ENCODE results near the gene RNASE13. TPM values are rescaled to one million over a fixed set of nuclear protein-coding genes. Genes with fewer than 3 reads are reported as not detected.
"Not testable (repeated sequence)": the region's sequence is repeated elsewhere in the genome, so short reads cannot be mapped to it uniquely, and the experiment has no call there.

RNASE13 gene
- total RNA-seq, 1 experiment from 2014 or later = not detected

DNA sequence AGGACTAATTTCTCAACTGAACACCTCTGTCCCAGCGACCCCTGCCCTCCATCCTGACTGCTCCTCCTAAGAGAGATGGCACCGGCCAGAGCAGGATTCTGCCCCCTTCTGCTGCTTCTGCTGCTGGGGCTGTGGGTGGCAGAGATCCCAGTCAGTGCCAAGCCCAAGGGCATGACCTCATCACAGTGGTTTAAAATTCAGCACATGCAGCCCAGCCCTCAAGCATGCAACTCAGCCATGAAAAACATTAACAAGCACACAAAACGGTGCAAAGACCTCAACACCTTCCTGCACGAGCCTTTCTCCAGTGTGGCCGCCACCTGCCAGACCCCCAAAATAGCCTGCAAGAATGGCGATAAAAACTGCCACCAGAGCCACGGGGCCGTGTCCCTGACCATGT, 8.3 kb upstream of the RNASE13 start:
- peak; percentile 60 for DNase-seq (ENCODE audit: low read depth)

- peak; percentile 74 for DNase-seq (ENCODE audit: low read depth)
Measured at GRCh38 chr14:21041676-21042433, 7.2 kb upstream of the RNASE13 start, which contains the start of gene RNASE7. RNASE7 (plus strand) TSS chr14:21042362; CDS start chr14:21042993, 631 bp downstream.

DNA sequence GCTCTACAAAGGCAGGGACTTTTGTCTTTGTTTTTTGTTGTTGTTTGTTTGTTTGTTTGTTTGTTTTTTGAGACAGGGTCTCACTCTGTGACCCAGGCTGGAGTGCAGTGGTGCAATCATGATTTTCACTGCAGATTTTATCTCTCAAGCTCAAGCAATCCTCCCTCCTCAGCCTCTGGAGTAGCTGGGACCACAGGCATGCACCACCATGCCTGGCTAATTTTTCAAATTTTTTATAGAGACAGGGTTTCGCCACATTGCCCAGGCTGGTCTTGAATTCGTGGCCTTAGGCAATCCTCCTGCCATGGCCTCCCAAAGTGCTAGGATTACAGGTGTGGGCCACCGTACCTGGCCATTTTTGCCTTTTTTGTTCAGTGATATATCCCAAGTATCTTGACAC, 6.3 kb upstream of the RNASE13 start:
- DNase-seq (ENCODE audit: low read depth) = not testable (repeated sequence)

DNA sequence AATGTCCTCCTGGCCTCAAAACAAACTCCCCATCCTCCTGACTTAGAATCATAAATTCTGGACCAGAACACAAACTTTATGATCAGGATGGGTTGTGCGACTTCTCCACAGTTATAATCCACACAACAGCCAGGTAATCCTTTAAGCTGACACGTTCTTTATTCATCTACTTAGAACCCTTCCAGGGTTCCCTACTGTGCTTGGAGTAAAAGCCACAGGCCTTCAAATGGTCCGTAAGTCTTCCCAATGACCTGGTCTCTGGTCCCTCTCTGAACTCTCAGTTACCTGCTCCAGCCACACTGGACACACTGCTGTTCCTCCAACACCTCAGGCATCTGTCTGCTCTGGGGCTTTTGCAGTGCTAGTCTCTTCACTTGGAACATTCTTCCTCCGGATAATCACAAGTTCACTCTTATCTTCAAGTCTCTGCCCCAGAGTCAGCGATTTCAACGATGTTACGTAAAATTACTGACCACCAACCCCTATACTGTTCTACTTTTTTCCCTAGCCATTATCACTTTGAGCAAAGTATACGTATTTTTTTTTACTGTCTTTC, 5.8 kb upstream of the RNASE13 start:
- no peak for DNase-seq (ENCODE audit: low read depth)

DNA sequence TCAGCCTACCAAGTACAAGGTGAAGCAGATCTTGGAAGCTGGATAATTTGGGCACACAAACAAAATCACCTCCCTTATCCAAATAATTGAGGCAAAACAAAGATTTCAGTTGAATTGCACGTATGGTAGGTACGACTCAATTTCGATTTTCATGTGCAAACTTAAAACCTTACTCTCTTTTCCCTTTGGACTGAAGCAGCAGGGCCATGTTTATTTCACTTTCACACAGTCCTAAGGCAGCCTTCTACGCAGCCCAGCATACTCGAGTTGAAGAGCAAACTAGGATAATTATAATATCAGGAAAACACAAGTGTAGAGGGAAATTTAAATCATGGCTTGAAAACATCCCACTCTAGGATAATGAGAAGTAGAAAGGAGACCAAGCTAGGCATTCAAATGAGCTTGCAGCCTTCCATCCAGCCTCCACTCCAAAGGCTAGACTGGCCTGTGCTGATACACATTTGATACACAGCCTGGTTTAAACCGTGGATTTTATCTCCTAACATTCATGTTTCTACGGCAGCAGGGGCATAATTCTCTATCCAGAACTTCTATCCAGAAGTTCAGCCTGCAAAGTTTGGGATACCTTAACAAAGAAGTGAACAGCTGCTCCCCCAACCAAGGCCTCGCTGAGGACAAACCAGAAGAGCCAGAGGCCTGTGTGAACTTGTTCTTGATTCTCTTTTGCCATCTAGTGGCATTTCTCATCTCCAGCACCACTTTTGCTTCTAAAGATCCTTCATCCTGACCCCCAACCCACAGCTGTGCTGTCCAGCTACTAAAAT, 5.2 kb upstream of the RNASE13 start:
- DNase-seq (ENCODE audit: low read depth) = peak; percentile 86

GRCh38 chr14:21038441-21039422, 4.1 kb upstream of the RNASE13 start:
- DNase-seq (ENCODE audit: low read depth) = peak; percentile 94

DNA sequence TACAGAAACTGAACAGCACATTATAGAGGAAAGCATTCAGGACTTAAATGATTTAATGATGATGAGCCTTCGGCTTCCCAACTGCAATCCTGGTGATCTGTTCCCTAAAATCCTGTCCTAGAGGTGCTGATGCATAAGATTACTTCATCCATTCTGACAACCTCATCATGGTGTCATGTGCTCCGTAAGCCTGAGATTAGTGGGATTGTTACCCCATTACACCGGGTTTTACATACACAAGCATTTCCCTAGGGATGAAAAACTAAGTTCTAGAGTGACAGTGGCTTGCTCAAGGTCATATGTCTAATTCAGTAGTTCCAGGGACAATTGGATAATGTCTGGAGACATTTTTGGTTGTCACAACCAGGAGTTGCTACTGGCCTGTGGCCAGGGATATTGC, 2.5 kb upstream of the RNASE13 start:
- DNase-seq (ENCODE audit: low read depth) = no peak

GRCh38 chr14:21036751-21037150, 2.1 kb upstream of the RNASE13 start:
- DNase-seq (ENCODE audit: low read depth) = peak; percentile 21

GRCh38 chr14:21033133-21033698, 1.4 kb downstream of the RNASE13 start:
- DNase-seq (ENCODE audit: low read depth) = no peak

DNA sequence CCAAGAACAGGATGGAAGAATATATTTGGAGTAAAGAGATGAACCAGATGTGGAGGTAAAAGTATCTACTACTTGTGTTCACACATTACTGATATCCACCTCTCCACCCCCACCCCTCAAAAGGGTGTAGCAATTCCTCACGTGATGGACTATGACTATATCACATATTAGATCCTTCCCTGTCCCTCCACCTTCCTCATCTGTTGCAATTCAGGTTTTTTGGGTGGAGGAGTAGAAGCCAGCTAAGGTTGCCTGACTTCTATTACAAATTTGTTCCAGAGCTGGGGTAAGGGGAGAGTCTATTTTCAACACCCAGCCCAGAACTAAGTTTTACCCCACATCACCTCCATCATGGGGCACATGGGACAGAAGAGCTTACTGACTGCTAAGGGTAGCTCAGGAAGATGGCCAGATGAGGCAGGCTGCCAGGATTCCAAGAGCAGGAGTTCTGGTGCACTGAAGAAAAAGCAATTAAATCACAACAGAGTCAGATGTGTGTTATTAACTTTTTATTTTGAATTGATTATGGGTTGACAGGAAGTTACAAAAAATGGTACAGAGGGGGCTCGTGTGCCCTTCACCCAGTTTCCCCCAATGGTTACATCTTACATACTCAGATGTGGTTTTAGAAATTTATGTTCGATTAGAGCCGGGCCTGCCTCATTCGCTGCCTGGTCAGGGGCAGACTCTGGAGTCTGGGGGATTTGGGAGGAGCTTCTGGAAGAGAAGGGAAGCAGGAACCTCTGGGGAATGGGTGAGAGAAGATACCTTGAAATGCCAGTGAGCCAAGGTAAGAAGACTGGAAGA, 2.1 kb downstream of the RNASE13 start:
- no peak for DNase-seq (ENCODE audit: low read depth)

GRCh38 chr14:21030531-21030930, 4.1 kb downstream of the RNASE13 start:
- no peak for DNase-seq (ENCODE audit: low read depth)

GRCh38 chr14:21029917-21030316, 4.7 kb downstream of the RNASE13 start, which contains the start of gene TPPP2:
TPPP2 (plus strand) TSS chr14:21030217; CDS start chr14:21030582, 365 bp downstream.
- no peak for DNase-seq (ENCODE audit: low read depth)

- no peak for DNase-seq (ENCODE audit: low read depth)
Measured at GRCh38 chr14:21026988-21027315, 7.7 kb downstream of the RNASE13 start.

- no peak for DNase-seq (ENCODE audit: low read depth)
Measured at GRCh38 chr14:21026274-21026987, 8.2 kb downstream of the RNASE13 start.

DNA sequence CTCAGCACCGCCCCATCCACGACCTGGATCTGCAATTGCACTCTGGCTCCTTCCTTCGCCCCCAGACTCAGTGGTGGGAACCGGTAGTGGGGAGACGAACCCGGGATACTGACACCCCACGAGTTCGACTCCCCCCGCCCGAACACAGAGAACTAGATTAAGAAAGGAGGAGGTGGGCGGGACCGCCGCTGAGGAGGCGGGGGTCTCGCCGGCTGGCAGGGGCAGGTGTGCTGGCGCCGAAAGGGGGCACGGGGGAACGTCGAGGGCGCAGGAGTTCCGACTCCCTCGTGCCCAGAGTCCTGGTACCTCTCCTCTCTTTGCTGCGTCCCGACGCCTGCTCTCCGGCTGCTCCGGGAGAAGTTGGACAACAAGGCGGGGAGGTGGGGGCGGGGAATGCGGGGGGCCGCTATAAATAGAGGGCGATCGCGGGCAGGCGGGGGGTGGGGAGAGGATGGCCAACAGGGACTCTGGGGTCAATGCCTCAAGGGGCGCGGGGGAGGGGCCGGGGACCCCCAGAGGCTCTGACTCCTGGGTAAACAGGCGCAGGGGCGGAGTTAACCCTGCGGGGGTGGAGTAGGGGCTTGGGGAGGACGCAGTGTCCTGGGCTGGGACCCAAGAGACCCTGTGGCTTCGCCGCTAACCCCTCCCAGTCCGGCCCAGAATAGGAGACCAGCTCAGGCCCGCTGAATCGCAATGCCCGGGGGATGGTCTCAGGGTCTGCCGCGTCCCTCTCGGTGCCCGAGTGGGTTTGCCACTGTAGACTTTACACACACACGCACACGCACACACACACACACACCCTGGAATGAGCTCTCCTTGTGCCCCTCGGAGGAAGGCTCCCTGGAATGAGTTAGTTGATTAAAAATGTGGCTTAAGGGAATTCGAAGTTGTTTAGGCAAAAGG, 9.0 kb downstream of the RNASE13 start:
- no peak for DNase-seq (ENCODE audit: low read depth)

- DNase-seq (ENCODE audit: low read depth) = no peak
Measured at GRCh38 chr14:21024585-21025370, 9.8 kb downstream of the RNASE13 start, which contains the start of gene NDRG2. NDRG2 (minus strand) TSS chr14:21025061; CDS start chr14:21023315, 1,746 bp downstream.

DNA sequence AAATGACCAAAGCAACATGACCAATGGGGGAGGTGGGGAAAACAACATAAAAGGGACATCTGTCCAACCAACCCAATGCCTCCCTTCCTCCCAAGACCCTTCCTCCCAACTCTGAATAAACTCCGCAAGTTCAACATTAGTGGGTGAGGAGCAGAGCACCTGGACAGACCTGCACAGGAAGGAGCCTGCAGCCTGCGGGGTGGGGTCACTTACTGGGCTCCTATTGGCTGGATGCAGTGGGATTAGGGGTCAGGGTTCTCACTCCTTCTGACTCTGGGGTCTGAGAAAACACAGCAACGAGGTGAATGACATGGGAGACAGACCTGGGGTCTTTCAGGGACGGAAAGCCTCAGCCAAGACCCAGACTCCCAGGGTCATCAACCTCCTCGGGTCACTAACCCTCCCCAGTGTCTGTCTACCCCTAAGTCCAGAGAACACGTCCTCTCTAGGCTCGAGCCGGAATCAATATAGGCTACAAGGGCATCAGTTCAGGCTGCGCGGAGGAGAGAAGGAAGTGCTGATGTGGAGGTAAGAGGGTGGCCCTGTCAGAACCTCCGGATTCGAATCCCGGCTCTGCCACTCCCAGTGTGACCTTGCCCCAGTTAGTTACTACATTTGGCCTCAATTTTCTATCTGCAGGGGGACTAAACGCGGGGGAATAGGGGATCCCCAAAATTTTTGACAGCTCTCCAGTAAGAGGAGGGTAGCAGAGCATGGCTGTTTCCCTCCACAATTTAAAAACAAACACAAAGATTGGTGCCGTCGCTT, 10.6 kb downstream of the RNASE13 start:
- DNase-seq (ENCODE audit: low read depth) = no peak

Measured in LHCN-M2 (cell line).